K562 (cell line): ENCODE data around the gene POLR2L. TPM values are rescaled to one million over a fixed set of nuclear protein-coding genes. Genes with fewer than 3 reads are reported as not detected.

Experiments
- ATAC-seq: fragments of 200-7000 bp; cut with Tn5 transposase; 3 replicates; pipeline ENCODE4 v1.9.1; 2020; ENCODE audit warnings: moderate library complexity
- BruUV-seq: library from RNA; stranded (reverse); fragments of 400-500 nt; replicated peaks from 2 replicates; lab custom pipeline; 2021; lab: Mats Ljungman, UMichigan
- CTCF ChIA-PET: fragments of 300-600 bp; formaldehyde crosslinking; extraction: SDS; loops from one replicate; lab custom pipeline; 2021; ENCODE audit warnings: low intra/inter-chr PET ratio; lab: Yijun Ruan, JAX
- POLR2A ChIA-PET: fragments of 300-600, 350-650 bp; sonication (Branson Sonifier 250); formaldehyde crosslinking; extraction: SDS; loops from one replicate; lab custom pipeline; 2021; ENCODE audit warnings: antibody characterized with exemption, inconsistent platforms; lab: Yijun Ruan, JAX
- DNase-seq, 4 experiments: peaks; one replicate each; pipeline versions ENCODE4 v3.0.0 to v3.0.0-alpha.2; 2011 to 2018; ENCODE audit warnings: low spot score in 3 of 4, mixed read lengths in 3 of 4; ENCODE audit errors: extremely low read depth in 1 of 4
- FAIRE-seq: peaks from 2 replicates; lab custom pipeline; 2011; peaks lifted over from hg19 to GRCh38; lab: Jason Lieb, UNC
- H2AFZ ChIP-seq: 2 replicates; pipeline ENCODE4 v1.6.0; 2011; ENCODE audit warnings: low read depth, low read length, control low read depth, inconsistent platforms
- H3K27ac ChIP-seq: fragments of 200-600 bp; 3 replicates; pipeline ENCODE4 v1.8.0; 2011; ENCODE audit warnings: low read depth, mild to moderate bottlenecking, control low read depth, inconsistent platforms, low read length, moderate library complexity, mixed read lengths; ENCODE audit errors: extremely low read depth
- H3K27me3 ChIP-seq, 2 experiments: fragments of 300-600 bp in 1 of 2; 2 replicates in 1 of 2; 3 replicates in 1 of 2; pipeline versions ENCODE4 v1.6.0 to v1.8.0; 2011; ENCODE audit warnings: inconsistent platforms in 2 of 2, low read length in 2 of 2, mild to moderate bottlenecking in 1 of 2, mixed read lengths in 1 of 2, moderate library complexity in 1 of 2; ENCODE audit not compliant: control insufficient read depth in 2 of 2, insufficient read depth in 2 of 2
- H3K36me3 ChIP-seq: fragments of 300-600 bp; 3 replicates; pipeline ENCODE4 v1.8.0; 2011; ENCODE audit warnings: mild to moderate bottlenecking, low read length, inconsistent platforms; ENCODE audit not compliant: control insufficient read depth, insufficient read depth
- H3K4me1 ChIP-seq, 2 experiments: fragments of 200-600 bp in 1 of 2; replicated peaks in 1 of 2; 2 replicates in 1 of 2; 3 replicates in 1 of 2; pipeline versions ENCODE4 v1.5.1 to v1.8.0; 2011; ENCODE audit warnings: inconsistent platforms in 2 of 2, low read length in 2 of 2, mild to moderate bottlenecking in 1 of 2, mixed read lengths in 1 of 2, moderate library complexity in 1 of 2; ENCODE audit not compliant: control insufficient read depth in 2 of 2, insufficient read depth in 2 of 2
- H3K4me2 ChIP-seq: 2 replicates; pipeline ENCODE4 v1.6.1; 2011; ENCODE audit warnings: low read length, control low read depth, inconsistent platforms, mixed read lengths; ENCODE audit not compliant: insufficient read depth
- H3K4me3 ChIP-seq: fragments of 200-600 bp; sonication (generic), shearing (Covaris generic); 2 replicates; pipeline ENCODE4 v1.5.1; 2016; ENCODE audit warnings: control low read depth, inconsistent platforms
- H3K79me2 ChIP-seq: fragments of 200-600 bp; 3 replicates; pipeline ENCODE4 v1.8.0; 2011; ENCODE audit warnings: low read length, inconsistent platforms; ENCODE audit not compliant: control insufficient read depth, insufficient read depth
- H3K9ac ChIP-seq, 2 experiments: 2 replicates each; pipeline versions ENCODE4 v1.6.0 to v1.6.1; 2011; ENCODE audit warnings: low read depth in 2 of 2, low read length in 2 of 2, control low read depth in 1 of 2, inconsistent platforms in 1 of 2, mild to moderate bottlenecking in 1 of 2, mixed read lengths in 1 of 2; ENCODE audit not compliant: insufficient read depth in 1 of 2
- H3K9me1 ChIP-seq: one replicate; pipeline ENCODE4 v1.6.0; 2011; ENCODE audit warnings: inconsistent platforms, mild to moderate bottlenecking, low read length, moderate library complexity; ENCODE audit not compliant: control insufficient read depth, insufficient read depth
- H3K9me3 ChIP-seq: replicated peaks from 2 replicates; pipeline ENCODE4 v1.5.1; 2011; ENCODE audit warnings: low read depth, low read length, inconsistent platforms; ENCODE audit not compliant: control insufficient read depth, insufficient read depth
- H4K20me1 ChIP-seq: replicated peaks from 2 replicates; pipeline ENCODE4 v1.6.1; 2011; ENCODE audit warnings: low read length, inconsistent platforms, mixed read lengths; ENCODE audit not compliant: control insufficient read depth, insufficient read depth
- ASH1L ChIP-seq: fragments of 450-650 bp; IDR thresholded peaks from 2 replicates; pipeline ENCODE4 v1.6.1; 2018; ENCODE audit warnings: borderline replicate concordance, mild to moderate bottlenecking, low read depth; ENCODE audit not compliant: partially characterized antibody
- CTCFL ChIP-seq: IDR thresholded peaks from 2 replicates; pipeline ENCODE4 v1.6.1; 2011; ENCODE audit warnings: borderline replicate concordance, low read depth, mild to moderate bottlenecking, moderate library complexity, low read length; ENCODE audit not compliant: insufficient read depth, poor library complexity, severe bottlenecking
- E2F6 ChIP-seq, 2 experiments: IDR thresholded peaks; 2 replicates each; pipeline ENCODE4 v1.6.1; 2011; ENCODE audit warnings: borderline replicate concordance in 1 of 2, control low read depth in 1 of 2, low read depth in 1 of 2, low read length in 1 of 2, mild to moderate bottlenecking in 1 of 2, mixed read lengths in 1 of 2, moderate library complexity in 1 of 2; ENCODE audit not compliant: insufficient read depth in 1 of 2, insufficient read length in 1 of 2, poor library complexity in 1 of 2, severe bottlenecking in 1 of 2; ENCODE audit errors: extremely low read depth in 1 of 2
- GTF2F1 ChIP-seq: IDR thresholded peaks from 2 replicates; pipeline ENCODE4 v1.6.1; 2011; ENCODE audit warnings: low read depth, low read length, improper control_type of control experiment
- HDAC6 ChIP-seq: IDR thresholded peaks from 2 replicates; pipeline ENCODE4 v1.6.1; 2012; ENCODE audit warnings: low read depth, mild to moderate bottlenecking, control low read depth, inconsistent platforms, low read length, moderate library complexity
- HEY1 ChIP-seq: fragments of 250-450 bp; sonication (Bioruptor Pico); IDR thresholded peaks from 2 replicates; pipeline ENCODE4 v1.5.0; 2020; ENCODE audit warnings: mild to moderate bottlenecking, moderate library complexity, borderline replicate concordance
- POLR2G ChIP-seq: fragments of 200-400 bp; formaldehyde crosslinking; IDR thresholded peaks from 2 replicates; pipeline ENCODE4 v1.6.1; 2017; ENCODE audit warnings: low read depth, mild to moderate bottlenecking, antibody characterized with exemption, low read length, moderate library complexity
- PURB ChIP-seq: sonication (generic); formaldehyde crosslinking; IDR thresholded peaks from 2 replicates; pipeline ENCODE4 v1.9.0; 2021; ENCODE audit warnings: low read depth, mild to moderate bottlenecking, missing genetic modification reagents
- SMARCC2 ChIP-seq: fragments of 450-650 bp; IDR thresholded peaks from 2 replicates; pipeline ENCODE4 v1.6.1; 2017; ENCODE audit warnings: antibody characterized with exemption, moderate library complexity, mild to moderate bottlenecking, low read depth
- ZBED1 ChIP-seq: IDR thresholded peaks from 2 replicates; pipeline ENCODE4 v1.6.1; 2014
- WGBS: fragments of 100-300 bp; shearing (Covaris generic); methylation state at CpG from one replicate; pipeline ENCODE4 v1.1.6; 2016; ENCODE audit warnings: low coverage, mixed read lengths; ENCODE audit not compliant: insufficient coverage; ENCODE audit errors: missing lambda C conversion rate; 5-methylcytosine and 5-hydroxymethylcytosine counted together
- in situ Hi-C: fragments of 300-500 bp; cut with MboI; formaldehyde crosslinking; loops from 4 replicates; pipeline ENCODE4 v1.15.0; 2018; ENCODE audit warnings: inconsistent platforms, mixed read lengths
- intact Hi-C: fragments of 100-400 bp; cut with micrococcal nuclease; formaldehyde crosslinking; loops from 2 replicates; pipeline ENCODE4 v1.14.2; 2022
- polyA plus RNA-seq, 8 experiments: library from polyadenylated mRNA; depleted of rRNA in 4 of 8; stranded (reverse) in 5 of 8; unstranded in 3 of 8; fragments of >200 nt; fragmentation: Nextera tagmentation in 2 of 8; fragmentation: Illumina TruSeq in 1 of 8; extraction: Ambion mirVana in 2 of 8; extraction: Trizol in 1 of 8; gene quantifications; 2 replicates each; pipeline versions ENCODE4 v1.2.1 to v1.2.3, GENCODE V29; 2011 to 2014; ENCODE audit warnings: inconsistent platforms in 1 of 8, missing spikeins in 1 of 8
- total RNA-seq, 7 experiments: library from RNA; depleted of rRNA in 6 of 7; stranded (reverse); fragments of >200 nt in 6 of 7; fragmentation: Illumina TruSeq in 2 of 7; extraction: Trizol in 2 of 7; gene quantifications; 2 replicates each; pipeline versions ENCODE4 v1.2.1 to v1.2.3, GENCODE V29; 2011 to 2021; ENCODE audit warnings: low replicate concordance in 1 of 7

The POLR2L gene
- total and polyA plus RNA-seq, 9 of the 15 experiments (the other 6 are each of a cell fraction or from before 2014, with no cell fraction given) = 38.3 to 688 (median 108) TPM

GRCh38 chr11:872799-873198 is 30.5 kb upstream of the POLR2L start (continued):
- TF ChIP-seq HDAC6 (no peak), GTF2F1 (no peak), E2F6 (IDR thresholded peaks at IDR 0.05; ENCODE audit: borderline replicate concordance in 1 of 2, extremely low read depth in 1 of 2, insufficient read depth in 1 of 2, insufficient read length in 1 of 2, low read depth in 1 of 2, low read length in 1 of 2, poor library complexity in 1 of 2, severe bottlenecking in 1 of 2) (no peak), ASH1L (no peak), HEY1 (CRISPR knock-in tag) (no peak)

GRCh38 chr11:871472-871871 is 29.1 kb upstream of the POLR2L start:
- no peaks in the 10 kb centered on the region for H3K27me3 ChIP-seq
- no peak overlapping the region for H3K4me3 ChIP-seq
- DNase-seq (no peak), FAIRE-seq (no peak), ATAC-seq (no peak)
- POLR2A ChIA-PET = interaction anchor here (0.6 to 1.1 kb wide), 2 partner anchors 25 to 84 kb away, joined by 3 read pairs; no protein-coding TSS in a partner anchor
- CTCF ChIA-PET = no interaction called here
- H3K9me1 ChIP-seq = peaks cover 10% of the 10 kb centered on the region
- 0 out of 4 replicates have a peak overlapping the region, but pooled peaks of 1 of the 2 experiments have one; percentile 61 for H3K9ac ChIP-seq
- H3K4me2 ChIP-seq = no peak overlapping the region
- in situ Hi-C loops (no loop called here), intact Hi-C loops (no loop called here)
- no peaks in the 10 kb centered on the region for H3K79me2 ChIP-seq
- peaks cover 51% of the 10 kb centered on the region for H3K36me3 ChIP-seq
- 73% methylated on average over 7 of the region's 9 CpGs for WGBS
- H3K27ac ChIP-seq = no peak overlapping the region
- TF ChIP-seq SMARCC2 = no peak
- no peak for TF ChIP-seq ZBED1
- peak; percentile 34 for TF ChIP-seq POLR2G
- no peak for TF ChIP-seq PURB
- no peak for TF ChIP-seq CTCFL
- peaks cover 18% of the 10 kb centered on the region for H4K20me1 ChIP-seq
- H3K4me1 ChIP-seq = peaks cover 13 to 79% of the 10 kb centered on the region in 2 experiments; a peak in 4 of 5 replicates
- H2AFZ ChIP-seq = no peak overlapping the region
- H3K9me3 ChIP-seq = no peaks in the 10 kb centered on the region
- no TSS peak for BruUV-seq
